H1 (cell line): ENCODE results near the gene PFKFB3. TPM values are rescaled to one million over a fixed set of nuclear protein-coding genes. Genes with fewer than 3 reads are reported as not detected.

Experiments
- CTCF ChIA-PET: fragments of 300-600 bp; sonication (Branson Sonifier 250); formaldehyde crosslinking; loops from one replicate; lab custom pipeline; 2021; ENCODE audit not compliant: partially characterized antibody; lab: Charles Lee
- POLR2A ChIA-PET: fragments of 300-600 bp; sonication (Branson Sonifier 250); formaldehyde crosslinking; loops from one replicate; lab custom pipeline; 2021; ENCODE audit warnings: inconsistent platforms; ENCODE audit not compliant: partially characterized antibody; lab: Charles Lee
- DNase-seq, 2 experiments: peaks; one replicate each; pipeline versions ENCODE4 v3.0.0 to v3.0.0-alpha.2; 2010 to 2022; ENCODE audit warnings: low spot score in 2 of 2, low read depth in 1 of 2, mixed read lengths in 1 of 2
- FAIRE-seq: peaks from 2 replicates; lab custom pipeline; 2011; peaks lifted over from hg19 to GRCh38; lab: Jason Lieb, UNC
- H2AFZ ChIP-seq: 2 replicates; pipeline ENCODE4 v1.8.1; 2012; ENCODE audit warnings: low read length, inconsistent platforms
- H2AK5ac ChIP-seq: 2 replicates; pipeline ENCODE4 v1.6.1; 2013; ENCODE audit warnings: low read depth, low read length
- H2BK120ac ChIP-seq: replicated peaks from 2 replicates; pipeline ENCODE3; 2013; ENCODE audit warnings: low read depth, low read length, inconsistent platforms
- H2BK12ac ChIP-seq: 2 replicates; pipeline ENCODE4 v1.6.1; 2013; ENCODE audit warnings: low read depth, low read length
- H2BK15ac ChIP-seq: 2 replicates; pipeline ENCODE4 v1.6.1; 2013; ENCODE audit warnings: low read length
- H2BK20ac ChIP-seq: 2 replicates; pipeline ENCODE4 v1.6.1; 2013; ENCODE audit warnings: low read length
- H2BK5ac ChIP-seq: 2 replicates; pipeline ENCODE4 v1.6.1; 2013; ENCODE audit warnings: low read depth, low read length
- H3K14ac ChIP-seq: 2 replicates; pipeline ENCODE4 v1.6.1; 2013; ENCODE audit warnings: inconsistent platforms; ENCODE audit not compliant: insufficient read length
- H3K18ac ChIP-seq: 2 replicates; pipeline ENCODE4 v1.6.1; 2013; ENCODE audit warnings: low read length; ENCODE audit errors: extremely low read depth
- H3K23ac ChIP-seq: 2 replicates; pipeline ENCODE4 v1.6.1; 2013; ENCODE audit warnings: inconsistent platforms; ENCODE audit not compliant: insufficient read length
- H3K23me2 ChIP-seq: 2 replicates; pipeline ENCODE4 v1.6.1; 2013; ENCODE audit warnings: low read depth, low read length
- H3K27ac ChIP-seq: 2 replicates; pipeline ENCODE4 v1.6.1; 2011; ENCODE audit warnings: low read depth, low read length, inconsistent platforms
- H3K27me3 ChIP-seq, 4 experiments: replicated peaks in 1 of 4; 1 replicate in 1 of 4; 2 replicates in 3 of 4; pipeline versions ENCODE4 v1.6.1 to v1.8.1; 2011 to 2013; ENCODE audit warnings: low read length in 3 of 4, mild to moderate bottlenecking in 3 of 4, inconsistent platforms in 2 of 4, mixed read lengths in 2 of 4, moderate library complexity in 1 of 4; ENCODE audit not compliant: control insufficient read depth in 3 of 4, insufficient read depth in 3 of 4; ENCODE audit errors: extremely low read depth in 1 of 4
- H3K36me3 ChIP-seq, 4 experiments: 2 replicates each; pipeline versions ENCODE4 v1.6.1 to v1.8.1; 2011 to 2013; ENCODE audit warnings: mild to moderate bottlenecking in 4 of 4, low read length in 3 of 4, moderate library complexity in 2 of 4, control low read depth in 1 of 4, inconsistent platforms in 1 of 4; ENCODE audit not compliant: insufficient read depth in 4 of 4, control insufficient read depth in 2 of 4
- H3K4ac ChIP-seq: replicated peaks from 2 replicates; pipeline ENCODE3; 2013; ENCODE audit warnings: low read length, low read depth, mixed read lengths, inconsistent platforms; ENCODE audit not compliant: insufficient read length
- H3K4me1 ChIP-seq, 4 experiments: replicated peaks in 1 of 4; 1 replicate in 1 of 4; 2 replicates in 3 of 4; pipeline versions ENCODE4 v1.6.1 to v1.8.1; 2011 to 2013; ENCODE audit warnings: low read length in 3 of 4, inconsistent platforms in 2 of 4, mixed read lengths in 1 of 4; ENCODE audit not compliant: insufficient read depth in 4 of 4, control insufficient read depth in 3 of 4
- H3K4me2 ChIP-seq, 2 experiments: 2 replicates each; pipeline versions ENCODE4 v1.6.1 to v1.8.1; 2011 to 2013; ENCODE audit warnings: low read depth in 2 of 2, low read length in 2 of 2, control low read depth in 1 of 2, inconsistent platforms in 1 of 2, mild to moderate bottlenecking in 1 of 2; ENCODE audit not compliant: insufficient read depth in 1 of 2
- H3K4me3 ChIP-seq, 4 experiments: fragments of 200-600, 300-600 bp in 1 of 4; sonication (generic), shearing (Covaris generic), sonication (Bioruptor Twin) in 1 of 4; 2 replicates each; pipeline versions ENCODE4 v1.5.1 to v1.8.1; 2011 to 2016; ENCODE audit warnings: low read length in 4 of 4, low read depth in 3 of 4, control low read depth in 2 of 4, inconsistent platforms in 2 of 4, mild to moderate bottlenecking in 2 of 4, mixed read lengths in 1 of 4, moderate library complexity in 1 of 4; ENCODE audit not compliant: insufficient read depth in 2 of 4; ENCODE audit errors: extremely low read depth in 1 of 4
- H3K56ac ChIP-seq: replicated peaks from 2 replicates; pipeline ENCODE3; 2013; ENCODE audit warnings: low read depth, mild to moderate bottlenecking, mixed read lengths, low read length, inconsistent platforms; ENCODE audit not compliant: insufficient read length
- H3K79me1 ChIP-seq: 2 replicates; pipeline ENCODE4 v1.6.1; 2013; ENCODE audit warnings: low read depth, low read length, control low read depth
- H3K79me2 ChIP-seq, 2 experiments: 2 replicates each; pipeline versions ENCODE4 v1.6.1 to v1.8.1; 2012 to 2013; ENCODE audit warnings: low read length in 2 of 2, mild to moderate bottlenecking in 2 of 2, inconsistent platforms in 1 of 2; ENCODE audit not compliant: insufficient read depth in 2 of 2, control insufficient read depth in 1 of 2
- H3K9ac ChIP-seq, 4 experiments: replicated peaks in 1 of 4; 1 replicate in 1 of 4; 2 replicates in 3 of 4; pipeline versions ENCODE4 v1.6.1 to v1.8.1; 2011 to 2013; ENCODE audit warnings: low read depth in 3 of 4, low read length in 3 of 4, control low read depth in 2 of 4, mild to moderate bottlenecking in 2 of 4, moderate library complexity in 2 of 4, inconsistent platforms in 1 of 4; ENCODE audit errors: extremely low read depth in 1 of 4
- H3K9me3 ChIP-seq, 2 experiments: 2 replicates each; pipeline versions ENCODE4 v1.6.1 to v1.8.1; 2012 to 2013; ENCODE audit warnings: mild to moderate bottlenecking in 2 of 2, moderate library complexity in 2 of 2, control low read depth in 1 of 2, inconsistent platforms in 1 of 2, low read depth in 1 of 2, low read length in 1 of 2, mixed read lengths in 1 of 2; ENCODE audit not compliant: insufficient read depth in 2 of 2
- H4K20me1 ChIP-seq, 2 experiments: replicated peaks in 1 of 2; 2 replicates each; pipeline versions ENCODE3 to v1.8.1; 2011 to 2013; ENCODE audit warnings: inconsistent platforms in 2 of 2, low read length in 2 of 2, mild to moderate bottlenecking in 1 of 2; ENCODE audit not compliant: insufficient read depth in 2 of 2, control insufficient read depth in 1 of 2
- H4K5ac ChIP-seq: 2 replicates; pipeline ENCODE4 v1.6.1; 2013; ENCODE audit warnings: low read length, low read depth, mixed read lengths, inconsistent platforms; ENCODE audit not compliant: insufficient read length
- H4K8ac ChIP-seq: 2 replicates; pipeline ENCODE4 v1.8.0; 2013; ENCODE audit warnings: mild to moderate bottlenecking, moderate library complexity, low read length, inconsistent platforms; ENCODE audit not compliant: insufficient read depth; ENCODE audit errors: extremely low read depth
- H4K91ac ChIP-seq: replicated peaks from 2 replicates; pipeline ENCODE3; 2013; ENCODE audit warnings: low read length, mixed read lengths, inconsistent platforms; ENCODE audit not compliant: insufficient read length
- RAD21 ChIP-seq, 2 experiments: IDR thresholded peaks in 1 of 2; conservative IDR thresholded peaks in 1 of 2; 2 replicates each; pipeline ENCODE4 v1.6.1; 2011; ENCODE audit warnings: low read depth in 2 of 2, low read length in 2 of 2, improper control_type of control experiment in 1 of 2, inconsistent platforms in 1 of 2, mild to moderate bottlenecking in 1 of 2, moderate library complexity in 1 of 2
- WGBS, 2 experiments: shearing (Covaris generic) in 1 of 2; methylation state at CpG; one replicate each; pipeline versions ENCODE4 v1.1.6 to v1.1.7; 2013 to 2015; ENCODE audit warnings: low lambda C conversion rate in 2 of 2, mixed read lengths in 2 of 2, inconsistent platforms in 1 of 2, low coverage in 1 of 2, missing lambda C conversion rate in 1 of 2; ENCODE audit not compliant: insufficient replicate concordance in 2 of 2, insufficient coverage in 1 of 2, insufficient read length in 1 of 2; ENCODE audit errors: extremely low coverage in 1 of 2, missing lambda C conversion rate in 1 of 2; 5-methylcytosine and 5-hydroxymethylcytosine counted together
- polyA plus RNA-seq, 7 experiments: library from polyadenylated mRNA; depleted of rRNA in 3 of 7; stranded (reverse) in 5 of 7; unstranded in 2 of 7; fragments of >200 nt in 5 of 7; fragments of 200-250 nt in 2 of 7; gene quantifications; 1 replicate in 5 of 7; 2 replicates in 1 of 7; 4 replicates in 1 of 7; pipeline versions ENCODE4 v1.2.1 to v1.2.3, GENCODE V29; 2011 to 2013; ENCODE audit warnings: missing spikeins in 2 of 7, mixed read lengths in 2 of 7
- total RNA-seq: library from RNA; stranded (reverse); fragmentation: NEBNext Ultra II Directional; extraction: Animal tissue kit (Norgen Biotek cat#: 25700); gene quantifications from 2 replicates; pipeline ENCODE4 v1.2.1, GENCODE V29; 2021

PFKFB3 gene
- total and polyA plus RNA-seq, 2 of the 8 experiments (the other 6 are each of a cell fraction or from before 2014, with no cell fraction given): 15.6 to 32.0 TPM

- no peak overlapping the region for H2BK15ac ChIP-seq
- no peak overlapping the region for H3K23ac ChIP-seq
- no peak overlapping the region for H3K9ac ChIP-seq
- H2BK20ac ChIP-seq: no peak overlapping the region
- H3K79me1 ChIP-seq: no peaks in the 10 kb centered on the region; the same call in 1 of the 2 replicates
- no peak overlapping the region for H2BK5ac ChIP-seq
- no peak overlapping the region for H3K18ac ChIP-seq
- peaks cover 0 to 10% of the 10 kb centered on the region in 2 experiments; a peak in 1 of 4 replicates for H3K79me2 ChIP-seq
- no peak overlapping the region for H2BK12ac ChIP-seq
- no peak overlapping the region for H3K14ac ChIP-seq
- no peak overlapping the region for H3K27ac ChIP-seq
- no peak overlapping the region for H4K8ac ChIP-seq
- H3K4me2 ChIP-seq: no peak overlapping the region
- DNase-seq: no peak
- H3K4me1 ChIP-seq: peaks cover 0 to 5% (median 4%) of the 10 kb centered on the region in 4 experiments; a peak in 5 of 7 replicates
- H2AFZ ChIP-seq: no peak overlapping the region
- no peak overlapping the region for H3K56ac ChIP-seq
- TF ChIP-seq RAD21 (IDR thresholded peaks at IDR 0.05 in 1 of 2, conservative IDR thresholded peaks at IDR 0.05 in 1 of 2; ENCODE audit: low read depth in 2 of 2, low read length in 2 of 2): no peak
- TF ChIP-seq, all 59 proteins: peak for 0
- Histone ChIP-seq H2AK5ac (no peak overlapping the region), H3K23me2 (no peaks in the 10 kb centered on the region; the same call in 1 of the 2 replicates), H3K36me3 (no peaks in the 10 kb centered on the region), H3K4me3 (no peak overlapping the region), H4K5ac (no peak overlapping the region), H4K91ac (peak overlapping the region; percentile 30), H3K4ac (no peak overlapping the region), H3K27me3 (no peaks in the 10 kb centered on the region), H2BK120ac (no peak overlapping the region), H4K20me1 (peaks cover 2 to 4% of the 10 kb centered on the region in 2 experiments), H3K9me3 (no peaks in the 10 kb centered on the region)
- ChIA-PET POLR2A (interaction anchor here (2.1 to 5.7 kb wide), 2 partner anchors 13 to 49 kb away, joined by 10 to 24 read pairs; partner anchors contain the start of gene PFKFB3), CTCF (interaction anchor here (0.6 to 7.4 kb wide), 11 partner anchors 8 to 251 kb away, joined by 3 to 51 read pairs (median 4); partner anchors contain the start of gene PFKFB3)
- WGBS, 2 experiments: 83% methylated on average over 7 of the region's 7 CpGs; no CpG with 5 or more reads in 1 of the 2 experiments
- FAIRE-seq: no peak
Observed at GRCh38 chr10:6153845-6154244, 48.9 kb upstream of the PFKFB3 start.
